Trophoblast cell (in vitro differentiated cells and primary cell): ENCODE results near the gene CFAP20DC.

Experiments used
- DNase-seq, 2 donors: peaks; one replicate each; pipeline ENCODE4 v3.0.0-alpha.2; 2016
- H2AFZ ChIP-seq: 2 replicates; pipeline ENCODE4 v1.6.1; 2013; ENCODE audit warnings: low read length, moderate library complexity, mild to moderate bottlenecking; ENCODE audit not compliant: insufficient read depth, poor library complexity
- H2AK5ac ChIP-seq: 2 replicates; pipeline ENCODE4 v1.6.1; 2013; ENCODE audit warnings: mild to moderate bottlenecking, low read length
- H2BK120ac ChIP-seq: 2 replicates; pipeline ENCODE4 v1.6.1; 2013; ENCODE audit warnings: low read length, mild to moderate bottlenecking, moderate library complexity; ENCODE audit not compliant: insufficient read depth, poor library complexity
- H2BK12ac ChIP-seq: 2 replicates; pipeline ENCODE4 v1.6.1; 2013; ENCODE audit warnings: mild to moderate bottlenecking, low read length, moderate library complexity
- H2BK5ac ChIP-seq: 2 replicates; pipeline ENCODE4 v1.6.1; 2013; ENCODE audit warnings: low read length, low read depth, moderate library complexity, mild to moderate bottlenecking; ENCODE audit not compliant: poor library complexity
- H3K14ac ChIP-seq: 2 replicates; pipeline ENCODE4 v1.6.1; 2013; ENCODE audit warnings: mild to moderate bottlenecking, low read length
- H3K18ac ChIP-seq: 2 replicates; pipeline ENCODE4 v1.6.1; 2013; ENCODE audit warnings: mild to moderate bottlenecking, low read length
- H3K23ac ChIP-seq: 2 replicates; pipeline ENCODE4 v1.6.1; 2013; ENCODE audit warnings: low read length
- H3K27ac ChIP-seq: 2 replicates; pipeline ENCODE4 v1.5.1; 2013; ENCODE audit warnings: low read depth, mild to moderate bottlenecking, inconsistent platforms, low read length, moderate library complexity
- H3K27me3 ChIP-seq: 2 replicates; pipeline ENCODE4 v1.6.1; 2013; ENCODE audit warnings: inconsistent platforms, mild to moderate bottlenecking, low read length, moderate library complexity; ENCODE audit not compliant: insufficient read depth
- H3K36me3 ChIP-seq, 2 experiments: 1 replicate in 1 of 2; 2 replicates in 1 of 2; pipeline ENCODE4 v1.6.1; 2013; ENCODE audit warnings: low read length in 2 of 2, mild to moderate bottlenecking in 2 of 2, moderate library complexity in 1 of 2; ENCODE audit not compliant: insufficient read depth in 2 of 2, control insufficient read depth in 1 of 2
- H3K4ac ChIP-seq: 2 replicates; pipeline ENCODE4 v1.6.1; 2013; ENCODE audit warnings: low read depth, mild to moderate bottlenecking, low read length, moderate library complexity
- H3K4me1 ChIP-seq, 2 experiments: 1 replicate in 1 of 2; 2 replicates in 1 of 2; pipeline ENCODE4 v1.6.1; 2013; ENCODE audit warnings: low read length in 2 of 2, mild to moderate bottlenecking in 2 of 2, moderate library complexity in 1 of 2; ENCODE audit not compliant: insufficient read depth in 2 of 2, control insufficient read depth in 1 of 2
- H3K4me2 ChIP-seq: 2 replicates; pipeline ENCODE4 v1.6.1; 2013; ENCODE audit warnings: inconsistent platforms, mild to moderate bottlenecking, low read length, moderate library complexity
- H3K4me3 ChIP-seq: 2 replicates; pipeline ENCODE4 v1.5.1; 2013; ENCODE audit warnings: mild to moderate bottlenecking, low read depth, low read length, inconsistent platforms
- H3K79me1 ChIP-seq: one replicate; pipeline ENCODE4 v1.6.1; 2013; ENCODE audit warnings: low read length
- H3K79me2 ChIP-seq: 2 replicates; pipeline ENCODE4 v1.6.1; 2013; ENCODE audit warnings: low read length, mild to moderate bottlenecking; ENCODE audit not compliant: control insufficient read depth, insufficient read depth, poor library complexity
- H3K9ac ChIP-seq: 2 replicates; pipeline ENCODE4 v1.6.1; 2013; ENCODE audit warnings: mild to moderate bottlenecking, low read length
- H3K9me3 ChIP-seq: 2 replicates; pipeline ENCODE4 v1.6.1; 2013; ENCODE audit warnings: low read depth, mild to moderate bottlenecking, control low read depth, inconsistent platforms, low read length; ENCODE audit not compliant: insufficient read depth
- H4K12ac ChIP-seq: 2 replicates; pipeline ENCODE4 v1.6.1; 2013; ENCODE audit warnings: low read depth, mild to moderate bottlenecking, low read length, moderate library complexity
- H4K8ac ChIP-seq: 2 replicates; pipeline ENCODE4 v1.6.1; 2013; ENCODE audit warnings: low read depth, mild to moderate bottlenecking, low read length, moderate library complexity
- H4K91ac ChIP-seq: one replicate; pipeline ENCODE4 v1.6.1; 2013; ENCODE audit warnings: low read depth, mild to moderate bottlenecking, low read length, moderate library complexity
- WGBS: extraction: QIAGEN DNeasy Blood & Tissue Kit; methylation state at CpG from one replicate; pipeline ENCODE4 v1.1.7; 2013; ENCODE audit warnings: missing lambda C conversion rate; ENCODE audit not compliant: insufficient read length, insufficient coverage; ENCODE audit errors: extremely low coverage; 5-methylcytosine and 5-hydroxymethylcytosine counted together

The CFAP20DC gene

GRCh38 chr3:58864480-58864879 lies 185.3 kb downstream of the CFAP20DC start:
- Histone ChIP-seq H3K79me1 (no peaks in the 10 kb centered on the region), H3K27me3 (no peaks in the 10 kb centered on the region), H2AFZ (no peak overlapping the region), H2BK120ac (no peak overlapping the region), H3K23ac (no peak overlapping the region), H2BK12ac (no peak overlapping the region), H3K9ac (no peak overlapping the region), H2AK5ac (no peak overlapping the region), H3K9me3 (no peaks in the 10 kb centered on the region), H3K36me3 (no peaks in the 10 kb centered on the region), H4K12ac (no peak overlapping the region), H3K14ac (no peak overlapping the region), H3K4ac (no peak overlapping the region), H3K4me2 (no peak overlapping the region), H3K79me2 (no peaks in the 10 kb centered on the region), H4K8ac (no peak overlapping the region), H3K18ac (no peak overlapping the region), H3K4me1 (no peaks in the 10 kb centered on the region), H4K91ac (no peak overlapping the region), H3K4me3 (no peak overlapping the region), H3K27ac (no peak overlapping the region), H2BK5ac (no peak overlapping the region)
- DNase-seq = no peak

GRCh38 chr3:58863206-58863605 lies 186.6 kb downstream of the CFAP20DC start:
- H3K23ac ChIP-seq = no peak overlapping the region
- no peak overlapping the region for H3K4me2 ChIP-seq
- H3K4ac ChIP-seq = no peak overlapping the region
- no peak overlapping the region for H2BK12ac ChIP-seq
- no peak overlapping the region for H2BK120ac ChIP-seq
- no peak overlapping the region for H3K18ac ChIP-seq
- no peaks in the 10 kb centered on the region for H3K79me2 ChIP-seq
- no peaks in the 10 kb centered on the region for H3K4me1 ChIP-seq
- no peak overlapping the region for H4K91ac ChIP-seq
- H4K8ac ChIP-seq = no peak overlapping the region
- no peaks in the 10 kb centered on the region for H3K27me3 ChIP-seq
- WGBS = no CpG with 5 or more reads among the region's 4 CpGs
- H3K14ac ChIP-seq = no peak overlapping the region
- no peak overlapping the region for H4K12ac ChIP-seq
- H2AFZ ChIP-seq = no peak overlapping the region
- H3K4me3 ChIP-seq = no peak overlapping the region
- no peaks in the 10 kb centered on the region for H3K9me3 ChIP-seq
- H3K79me1 ChIP-seq = no peaks in the 10 kb centered on the region
- no peak overlapping the region for H3K9ac ChIP-seq
- no peak overlapping the region for H2BK5ac ChIP-seq
- H3K27ac ChIP-seq = no peak overlapping the region
- H2AK5ac ChIP-seq = no peak overlapping the region
- DNase-seq = no peak
- H3K36me3 ChIP-seq = no peaks in the 10 kb centered on the region

GRCh38 chr3:58861551-58861950 lies 188.3 kb downstream of the CFAP20DC start:
- Histone ChIP-seq H2BK12ac (no peak overlapping the region), H3K27me3 (no peaks in the 10 kb centered on the region), H4K8ac (no peak overlapping the region), H3K27ac (no peak overlapping the region), H2AK5ac (no peak overlapping the region), H3K9me3 (no peaks in the 10 kb centered on the region), H2BK120ac (no peak overlapping the region), H3K18ac (no peak overlapping the region), H3K23ac (no peak overlapping the region), H2AFZ (no peak overlapping the region), H3K36me3 (no peaks in the 10 kb centered on the region), H3K4me2 (no peak overlapping the region), H3K79me2 (no peaks in the 10 kb centered on the region), H4K12ac (no peak overlapping the region), H4K91ac (no peak overlapping the region), H3K9ac (no peak overlapping the region), H3K14ac (no peak overlapping the region), H3K4ac (no peak overlapping the region), H3K4me1 (no peaks in the 10 kb centered on the region), H3K79me1 (no peaks in the 10 kb centered on the region), H2BK5ac (no peak overlapping the region), H3K4me3 (no peak overlapping the region)
- no CpG with 5 or more reads among the region's 3 CpGs for WGBS
- no peak for DNase-seq

- no CpG with 5 or more reads among the region's 3 CpGs for WGBS
- no peaks in the 10 kb centered on the region for H3K4me1 ChIP-seq
- H4K12ac ChIP-seq = no peak overlapping the region
- no peak overlapping the region for H3K23ac ChIP-seq
- no peaks in the 10 kb centered on the region for H3K79me1 ChIP-seq
- H2BK12ac ChIP-seq = no peak overlapping the region
- H4K91ac ChIP-seq = no peak overlapping the region
- H3K9ac ChIP-seq = no peak overlapping the region
- H4K8ac ChIP-seq = no peak overlapping the region
- H3K9me3 ChIP-seq = no peaks in the 10 kb centered on the region
- no peak overlapping the region for H2BK5ac ChIP-seq
- H3K36me3 ChIP-seq = no peaks in the 10 kb centered on the region
- H3K27me3 ChIP-seq = no peaks in the 10 kb centered on the region
- no peak overlapping the region for H3K4ac ChIP-seq
- no peak overlapping the region for H2AFZ ChIP-seq
- no peak for DNase-seq
- no peak overlapping the region for H3K27ac ChIP-seq
- no peak overlapping the region for H3K18ac ChIP-seq
- H2AK5ac ChIP-seq = no peak overlapping the region
- no peak overlapping the region for H3K14ac ChIP-seq
- no peaks in the 10 kb centered on the region for H3K79me2 ChIP-seq
- no peak overlapping the region for H3K4me3 ChIP-seq
- no peak overlapping the region for H3K4me2 ChIP-seq
- no peak overlapping the region for H2BK120ac ChIP-seq
Measured at GRCh38 chr3:58858126-58858525, 191.7 kb downstream of the CFAP20DC start.
